Activated T-cell treated with anti-CD3 and anti-CD28 coated beads for 24 hours (primary cell): ENCODE results near the gene SLC35F4.

Source experiments
- DNase-seq: peaks from one replicate; pipeline ENCODE4 v3.0.0-alpha.2; 2020; ENCODE audit warnings: low read depth

Gene SLC35F4

GRCh38 chr14:57612946-57613345 is 252.9 kb downstream of the SLC35F4 start:
- DNase-seq, result no peak

GRCh38 chr14:57611555-57612075 is 254.3 kb downstream of the SLC35F4 start:
- no peak for DNase-seq

GRCh38 chr14:57610631-57611030 is 255.3 kb downstream of the SLC35F4 start:
- DNase-seq, result no peak

- DNase-seq, result no peak
Measured at GRCh38 chr14:57609192-57610075, 256.5 kb downstream of the SLC35F4 start.

GRCh38 chr14:57607086-57607485 is 258.8 kb downstream of the SLC35F4 start:
- no peak for DNase-seq

GRCh38 chr14:57583396-57583795 is 282.5 kb downstream of the SLC35F4 start:
- DNase-seq, result no peak

GRCh38 chr14:57582746-57583145 is 283.1 kb downstream of the SLC35F4 start:
- no peak for DNase-seq

GRCh38 chr14:57578801-57579200 is 287.1 kb downstream of the SLC35F4 start:
- no peak for DNase-seq

- DNase-seq, result no peak
Measured at GRCh38 chr14:57576498-57576897, 289.4 kb downstream of the SLC35F4 start.

- DNase-seq, result no peak
Measured at GRCh38 chr14:57575482-57575881, 290.4 kb downstream of the SLC35F4 start.

- DNase-seq, result no peak
Measured at GRCh38 chr14:57574617-57575288, 291.1 kb downstream of the SLC35F4 start.

- no peak for DNase-seq
Measured at GRCh38 chr14:57573173-57573572, 292.7 kb downstream of the SLC35F4 start.

- DNase-seq, result no peak
Measured at GRCh38 chr14:57568554-57568953, 297.3 kb downstream of the SLC35F4 start.

- no peak for DNase-seq
Measured at GRCh38 chr14:57567220-57567619, 298.7 kb downstream of the SLC35F4 start.

- DNase-seq, result no peak
Measured at GRCh38 chr14:57560681-57561080, 305.2 kb downstream of the SLC35F4 start.

GRCh38 chr14:57559576-57559975 is 306.3 kb downstream of the SLC35F4 start:
- DNase-seq, result no peak

GRCh38 chr14:57549765-57550420 is 316.0 kb downstream of the SLC35F4 start:
- DNase-seq, result no peak

GRCh38 chr14:57549016-57549564 is 316.8 kb downstream of the SLC35F4 start:
- no peak for DNase-seq

GRCh38 chr14:57547131-57547530 is 318.8 kb downstream of the SLC35F4 start:
- no peak for DNase-seq

GRCh38 chr14:57533214-57533613 is 332.7 kb downstream of the SLC35F4 start:
- peak; percentile 1 for DNase-seq

GRCh38 chr14:57530571-57530970 is 335.3 kb downstream of the SLC35F4 start:
- no peak for DNase-seq

GRCh38 chr14:57526942-57527341 is 338.9 kb downstream of the SLC35F4 start:
- DNase-seq, result no peak
